Body of pancreas (tissue), 4 donors: Measurements from ENCODE around the gene PRDM8. TPM values are rescaled to one million over a fixed set of nuclear protein-coding genes. Genes with fewer than 3 reads are reported as not detected.
"Not testable (repeated sequence)": the region's sequence is repeated elsewhere in the genome, so short reads cannot be mapped to it uniquely, and the experiment has no call there.

Source experiments
- ATAC-seq: fragments of 150-250 bp; one replicate; pipeline ENCODE4 v1.9.1; 2016
- DNase-seq, 4 donors: peaks; one replicate each; pipeline ENCODE4 v3.0.0-alpha.2; 2019
- H3K27ac ChIP-seq, 4 donors: fragments of 200-600 bp; sonication (generic); 1 replicate in 3 of 4; 2 replicates in 1 of 4; pipeline versions ENCODE4 v1.5.1 to v1.6.1; 2016 to 2019; ENCODE audit warnings: mild to moderate bottlenecking in 1 of 4, mixed read lengths in 1 of 4, moderate library complexity in 1 of 4
- H3K27me3 ChIP-seq, 2 donors: fragments of 200-600 bp; sonication (generic); one replicate each; pipeline ENCODE4 v1.6.0; 2016; ENCODE audit warnings: mild to moderate bottlenecking in 1 of 2
- H3K36me3 ChIP-seq, 2 donors: fragments of 200-600 bp; sonication (generic); replicated peaks in 1 of 2; 2 replicates each; pipeline ENCODE4 v1.5.1; 2016; ENCODE audit warnings: low read depth in 2 of 2; ENCODE audit not compliant: insufficient read depth in 1 of 2
- H3K4me1 ChIP-seq: fragments of 200-600 bp; sonication (generic); one replicate; pipeline ENCODE4 v1.6.0; 2016
- H3K4me3 ChIP-seq, 2 donors: fragments of 200-600 bp; sonication (generic); 1 replicate in 1 of 2; 2 replicates in 1 of 2; pipeline ENCODE4 v1.5.1; 2016 to 2019
- H3K9me3 ChIP-seq, 3 donors: fragments of 200-600 bp; sonication (generic); 1 replicate in 2 of 3; 2 replicates in 1 of 3; pipeline ENCODE4 v1.5.1; 2016
- POLR2A ChIP-seq, 3 donors: fragments of 450-650 bp; IDR thresholded peaks; one replicate each; pipeline ENCODE4 v1.6.1; 2016; ENCODE audit warnings: antibody characterized with exemption in 3 of 3, mild to moderate bottlenecking in 2 of 3
- whole genome bisulfite sequencing, 2 donors: methylation state at CpG; one replicate each; pipeline ENCODE4 v1.1.5; 2017; 5-methylcytosine and 5-hydroxymethylcytosine counted together
- intact Hi-C: fragments of 100-400 bp; cut with DNase I; formaldehyde crosslinking; loops from one replicate; pipeline ENCODE4 v1.15.1; 2023
- total RNA-seq, 2 donors: library from RNA; depleted of rRNA; stranded (reverse); fragments of >200 nt; gene quantifications; one replicate each; pipeline ENCODE4 v1.1.0, GENCODE V29; 2016
- TF ChIP-seq, protein P1 (sequence below), 7 experiments: fragments of 450-650 bp in 4 of 7; fragments of 200-600 bp in 3 of 7; sonication (generic) in 3 of 7; IDR thresholded peaks; one replicate each; pipeline ENCODE4 v1.5.1; 2016 to 2019; ENCODE audit warnings: antibody characterized with exemption in 7 of 7

Gene PRDM8
- total RNA-seq, 2 donors from 2014 or later, result 2.6 to 5.9 TPM

DNA sequence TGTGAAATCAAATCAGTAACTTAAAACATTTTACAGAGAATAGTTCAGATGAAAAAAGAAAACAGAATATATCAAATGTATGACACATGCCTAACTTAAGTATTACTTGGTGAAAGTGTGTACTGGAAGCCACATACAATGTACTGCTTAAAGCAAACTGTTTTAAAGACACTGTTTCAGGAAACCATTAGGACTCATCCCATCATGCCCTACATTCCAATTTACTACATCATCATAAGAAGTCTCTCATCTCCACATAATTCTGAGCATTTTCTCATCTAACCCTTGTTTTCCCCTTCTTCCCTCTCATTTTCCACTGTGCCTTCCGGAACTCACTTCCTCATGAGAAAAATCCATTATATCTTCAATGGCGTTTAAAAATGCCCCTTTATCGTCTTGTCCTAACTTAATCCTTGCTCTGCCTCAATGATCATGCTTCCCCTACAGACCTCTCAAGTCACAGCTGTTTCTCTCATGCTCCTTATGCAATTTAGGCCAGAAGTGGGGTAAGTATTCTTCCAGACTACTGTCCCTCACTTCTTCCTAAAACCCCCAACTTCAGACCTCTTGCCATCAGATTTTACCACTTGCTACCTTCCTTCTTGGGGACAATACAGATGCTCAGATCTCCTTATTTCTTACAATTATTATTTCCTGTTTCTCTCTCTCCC is 42.3 kb downstream of the PRDM8 start:
- Histone ChIP-seq H3K36me3 (no peaks in the 10 kb centered on the region), H3K27ac (no peak overlapping the region), H3K9me3 (no peaks in the 10 kb centered on the region), H3K4me1 (no peaks in the 10 kb centered on the region), H3K27me3 (no peaks in the 10 kb centered on the region), H3K4me3 (no peak overlapping the region)
- 68 to 78% methylated on average over 3 of the region's 3 CpGs for WGBS, 2 donors
- no peak for ATAC-seq
- DNase-seq, result no peak
- TF ChIP-seq, protein P1, sequence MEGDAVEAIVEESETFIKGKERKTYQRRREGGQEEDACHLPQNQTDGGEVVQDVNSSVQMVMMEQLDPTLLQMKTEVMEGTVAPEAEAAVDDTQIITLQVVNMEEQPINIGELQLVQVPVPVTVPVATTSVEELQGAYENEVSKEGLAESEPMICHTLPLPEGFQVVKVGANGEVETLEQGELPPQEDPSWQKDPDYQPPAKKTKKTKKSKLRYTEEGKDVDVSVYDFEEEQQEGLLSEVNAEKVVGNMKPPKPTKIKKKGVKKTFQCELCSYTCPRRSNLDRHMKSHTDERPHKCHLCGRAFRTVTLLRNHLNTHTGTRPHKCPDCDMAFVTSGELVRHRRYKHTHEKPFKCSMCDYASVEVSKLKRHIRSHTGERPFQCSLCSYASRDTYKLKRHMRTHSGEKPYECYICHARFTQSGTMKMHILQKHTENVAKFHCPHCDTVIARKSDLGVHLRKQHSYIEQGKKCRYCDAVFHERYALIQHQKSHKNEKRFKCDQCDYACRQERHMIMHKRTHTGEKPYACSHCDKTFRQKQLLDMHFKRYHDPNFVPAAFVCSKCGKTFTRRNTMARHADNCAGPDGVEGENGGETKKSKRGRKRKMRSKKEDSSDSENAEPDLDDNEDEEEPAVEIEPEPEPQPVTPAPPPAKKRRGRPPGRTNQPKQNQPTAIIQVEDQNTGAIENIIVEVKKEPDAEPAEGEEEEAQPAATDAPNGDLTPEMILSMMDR (IDR thresholded peaks at IDR 0.05), result no peak
- TF ChIP-seq POLR2A (IDR thresholded peaks at IDR 0.05), result no peak
- intact Hi-C loops, result no loop called here

DNA sequence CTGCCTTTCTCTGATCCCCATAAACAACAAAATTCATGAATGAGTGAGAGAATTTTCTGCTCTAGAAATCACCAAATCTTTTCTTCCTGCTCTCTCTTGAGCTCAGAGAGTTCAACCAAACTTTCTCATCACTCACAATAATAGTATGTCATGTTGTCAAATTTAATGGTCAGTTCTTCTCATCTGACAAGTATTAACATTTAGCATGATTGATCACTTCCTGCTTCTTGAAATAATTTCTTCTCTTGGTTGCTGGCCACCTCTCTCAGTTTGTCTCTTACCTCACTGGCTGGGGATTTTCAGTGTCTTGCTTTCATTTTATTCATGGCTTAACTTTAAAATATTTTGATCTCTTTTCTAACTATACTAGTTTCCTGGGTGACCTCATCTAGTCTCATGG is 43.7 kb downstream of the PRDM8 start:
- Histone ChIP-seq H3K4me3 (no peak overlapping the region), H3K27ac (no peak overlapping the region), H3K36me3 (no peaks in the 10 kb centered on the region), H3K9me3 (no peaks in the 10 kb centered on the region), H3K4me1 (no peaks in the 10 kb centered on the region), H3K27me3 (no peaks in the 10 kb centered on the region)
- ATAC-seq (no peak), DNase-seq (no peak)
- TF ChIP-seq, protein P1 (IDR thresholded peaks at IDR 0.05), result no peak
- TF ChIP-seq POLR2A (IDR thresholded peaks at IDR 0.05), result no peak
- intact Hi-C loops, result no loop called here

DNA sequence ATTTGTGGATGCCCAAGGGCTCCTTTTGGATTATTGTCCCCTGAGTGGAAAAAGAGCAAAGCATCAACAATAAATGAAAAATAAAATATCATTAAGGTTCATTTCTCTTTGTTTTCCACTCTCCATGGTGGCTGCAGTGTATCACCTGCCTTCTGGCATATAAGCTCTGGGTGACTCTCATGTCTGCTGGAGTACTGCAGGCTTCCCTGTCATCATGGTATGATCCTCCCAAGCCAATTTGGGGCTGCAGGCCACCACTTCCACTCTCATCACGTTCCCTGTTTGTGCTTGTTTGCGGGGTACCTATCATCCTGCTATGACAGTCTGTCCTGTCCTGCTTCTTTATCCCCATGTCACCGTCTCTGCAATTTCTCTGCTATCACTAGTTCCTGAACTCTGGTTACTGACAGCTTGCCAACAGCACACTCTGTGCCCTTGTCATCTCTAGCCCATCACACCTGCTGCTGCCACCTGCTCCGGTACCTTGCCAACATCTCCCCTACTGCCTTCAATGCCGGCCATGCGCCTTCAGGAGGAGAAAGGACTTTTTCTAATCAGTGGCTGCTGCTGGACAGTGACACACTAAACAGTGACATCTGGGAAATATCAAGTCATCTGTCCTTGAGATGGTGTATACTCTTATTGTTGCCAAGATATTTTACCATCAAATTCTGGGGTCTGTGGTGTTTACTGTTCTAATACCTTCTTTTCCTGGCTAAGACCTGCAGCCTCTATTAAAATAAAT is 46.1 kb downstream of the PRDM8 start:
- ATAC-seq (no peak), DNase-seq (no peak)
- no peaks in the 10 kb centered on the region for H3K27me3 ChIP-seq
- no peak overlapping the region for H3K4me3 ChIP-seq
- H3K4me1 ChIP-seq, result no peaks in the 10 kb centered on the region
- TF ChIP-seq POLR2A (IDR thresholded peaks at IDR 0.05), result no peak
- TF ChIP-seq, protein P1 (IDR thresholded peaks at IDR 0.05), result no peak
- 49 to 64% methylated on average over 6 of the region's 6 CpGs for WGBS, 2 donors
- H3K9me3 ChIP-seq, result no peaks in the 10 kb centered on the region
- H3K36me3 ChIP-seq, result no peaks in the 10 kb centered on the region
- intact Hi-C loops, result no loop called here
- H3K27ac ChIP-seq, result no peak overlapping the region

DNA sequence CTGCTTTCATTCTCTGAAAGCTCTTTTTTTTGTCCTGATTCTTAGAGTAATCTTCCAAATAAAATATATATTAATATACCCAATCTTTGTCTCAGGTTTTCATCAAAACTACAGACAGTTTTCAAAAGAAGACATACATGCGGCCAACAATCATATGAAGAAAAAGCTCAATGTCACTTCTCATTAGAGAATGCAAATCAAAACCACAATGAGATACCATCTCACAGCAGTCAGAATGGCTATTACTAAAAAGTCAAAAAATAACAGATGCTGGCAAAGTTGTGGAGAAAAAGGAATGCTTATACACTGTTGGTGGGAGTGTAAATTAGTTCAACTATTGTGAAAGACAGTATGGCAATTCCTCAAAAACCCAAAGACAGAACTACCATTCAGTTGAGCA is 50.2 kb downstream of the PRDM8 start:
- ATAC-seq, H3K27ac ChIP-seq, DNase-seq, H3K4me1 ChIP-seq, H3K9me3 ChIP-seq, intact Hi-C loops, H3K27me3 ChIP-seq, H3K36me3 ChIP-seq, H3K4me3 ChIP-seq: not testable (repeated sequence)
- WGBS, 2 donors, result 89% methylated on average over 1 of the region's 1 CpG

GRCh38 chr4:80249144-80249543 is 51.8 kb downstream of the PRDM8 start:
- WGBS, 2 donors, result 29 to 56% methylated on average over 1 of the region's 1 CpG
- intact Hi-C loops, result no loop called here
- H3K27ac ChIP-seq, result no peak overlapping the region
- no peak for DNase-seq
- H3K36me3 ChIP-seq, result no peaks in the 10 kb centered on the region
- no peaks in the 10 kb centered on the region for H3K4me1 ChIP-seq
- H3K4me3 ChIP-seq, result no peak overlapping the region
- no peaks in the 10 kb centered on the region for H3K27me3 ChIP-seq
- no peaks in the 10 kb centered on the region for H3K9me3 ChIP-seq
- no peak for TF ChIP-seq POLR2A (IDR thresholded peaks at IDR 0.05)
- TF ChIP-seq, protein P1 (IDR thresholded peaks at IDR 0.05), result no peak
- ATAC-seq, result no peak
